Measurements from ENCODE around the gene CTDSP2. TPM values are rescaled to one million over a fixed set of nuclear protein-coding genes. Genes with fewer than 3 reads are reported as not detected.
A peak's percentile ranks its signal among the peaks of the same experiment; 100 is the strongest.

The CTDSP2 gene
- polyA plus RNA-seq, 6 donors from 2014 or later, result 44.3 to 65.3 (median 53.2) TPM

GRCh38 chr12:57772429-57773322, 73.9 kb downstream of the CTDSP2 start, which contains the start of gene EEF1AKMT3:
Gene EEF1AKMT3 (plus strand): TSS chr12:57772614. CDS start chr12:57772725, 111 bp downstream.
- peaks cover 19 to 25% (median 24%) of the 10 kb centered on the region in 3 donors for H3K4me1 Mint-ChIP-seq
- H3K27ac Mint-ChIP-seq, result peak within 1 kb of the TSS; percentile 88 to 99 (median 98)
- peaks cover 0 to 9% (median 1%) of the 10 kb centered on the region in 3 donors for H3K27me3 Mint-ChIP-seq
- DNase-seq (no peak), ATAC-seq (ENCODE audit: low read depth in 2 of 2) (no peak)
- H3K4me3 Mint-ChIP-seq, result peak within 1 kb of the TSS; percentile 94 to 100 (median 98)
- H3K9me3 Mint-ChIP-seq, result no peaks in the 10 kb centered on the region
- peaks cover 0 to 5% of the 10 kb centered on the region in 2 donors for H3K36me3 Mint-ChIP-seq

GRCh38 chr12:57771873-57772428, 74.6 kb downstream of the CTDSP2 start, which contains the start of gene METTL1:
Gene METTL1 (minus strand): TSS chr12:57772105. CDS start chr12:57772083, 22 bp downstream.
- ATAC-seq (ENCODE audit: low read depth in 2 of 2), result peak; percentile 86 to 89
- no peaks in the 10 kb centered on the region for H3K9me3 Mint-ChIP-seq

GRCh38 chr12:57771236-57771872, 75.2 kb downstream of the CTDSP2 start:
- no peak for DNase-seq
- Mint-ChIP-seq H3K27ac (peak overlapping the region; percentile 88 to 99 (median 98)), H3K4me3 (peak overlapping the region; percentile 94 to 100 (median 98)), H3K27me3 (peaks cover 6 to 23% (median 11%) of the 10 kb centered on the region in 3 donors), H3K4me1 (peaks cover 24 to 33% (median 29%) of the 10 kb centered on the region in 3 donors), H3K9me3 (no peaks in the 10 kb centered on the region), H3K36me3 (peaks cover 0 to 5% of the 10 kb centered on the region in 2 donors)
- peak; percentile 72 to 73 for ATAC-seq (ENCODE audit: low read depth in 2 of 2)

More at GRCh38 chr12:57771873-57772428, 74.6 kb downstream of the CTDSP2 start, which contains the start of gene METTL1:
- H3K27ac Mint-ChIP-seq, result peak within 1 kb of the TSS; percentile 88 to 99 (median 98)
- H3K4me1 Mint-ChIP-seq, result peaks cover 19 to 27% (median 24%) of the 10 kb centered on the region in 3 donors
- peaks cover under 1 to 17% (median 7%) of the 10 kb centered on the region in 3 donors for H3K27me3 Mint-ChIP-seq
- peaks cover 0 to 5% of the 10 kb centered on the region in 2 donors for H3K36me3 Mint-ChIP-seq
- peak; percentile 87 for DNase-seq
- peak within 1 kb of the TSS; percentile 94 to 100 (median 98) for H3K4me3 Mint-ChIP-seq

GRCh38 chr12:57770734-57771133, 75.8 kb downstream of the CTDSP2 start:
- H3K27ac Mint-ChIP-seq, result no peak overlapping the region
- H3K36me3 Mint-ChIP-seq, result peaks cover 0 to 5% of the 10 kb centered on the region in 2 donors
- ATAC-seq (ENCODE audit: low read depth in 2 of 2), result no peak
- H3K4me3 Mint-ChIP-seq, result peak overlapping the region; percentile 20 to 98 (median 62)
- H3K9me3 Mint-ChIP-seq, result no peaks in the 10 kb centered on the region
- H3K27me3 Mint-ChIP-seq, result peaks cover 12 to 26% (median 14%) of the 10 kb centered on the region in 3 donors
- no peak for DNase-seq
- peaks cover 29 to 36% (median 32%) of the 10 kb centered on the region in 3 donors for H3K4me1 Mint-ChIP-seq

Other genes starting within 250 kb of the CTDSP2 start
- gene DTX3, start 241.9 kb downstream of the CTDSP2 start, polyA plus RNA-seq (ENCODE audit: low read depth in 6 of 6), result under 1 TPM in 5 of 6 donors, not detected in 1; 0.16 to 0.53 (median 0.29) TPM
- not detected for gene ARHGEF25, start 235.3 kb downstream of the CTDSP2 start, polyA plus RNA-seq (ENCODE audit: low read depth in 6 of 6)
- not detected for gene B4GALNT1, start 213.5 kb downstream of the CTDSP2 start, polyA plus RNA-seq (ENCODE audit: low read depth in 6 of 6)
- 10 to 100 TPM; 72.0 to 87.9 (median 77.1) TPM for gene OS9, start 152.6 kb downstream of the CTDSP2 start, polyA plus RNA-seq (ENCODE audit: low read depth in 6 of 6)
- 1 to 10 TPM; 1.2 to 4.0 (median 2.1) TPM for gene AGAP2, start 108.0 kb downstream of the CTDSP2 start, polyA plus RNA-seq (ENCODE audit: low read depth in 6 of 6)
- gene TSPAN31, start 101.7 kb downstream of the CTDSP2 start, polyA plus RNA-seq (ENCODE audit: low read depth in 6 of 6), result 10 to 100 TPM; 48.3 to 82.1 (median 57.7) TPM
- gene CDK4, start 94.4 kb downstream of the CTDSP2 start, polyA plus RNA-seq (ENCODE audit: low read depth in 6 of 6), result 10 to 100 TPM; 63.2 to 99.0 (median 67.8) TPM
- 10 to 100 TPM; 10.9 to 21.0 (median 14.2) TPM for gene MARCHF9, start 91.6 kb downstream of the CTDSP2 start, polyA plus RNA-seq (ENCODE audit: low read depth in 6 of 6)
- under 1 TPM in 3 of 6 donors, not detected in 3; 0.09 to 0.58 (median 0.31) TPM for gene CYP27B1, start 79.7 kb downstream of the CTDSP2 start, polyA plus RNA-seq (ENCODE audit: low read depth in 6 of 6)
- gene METTL1, start 74.6 kb downstream of the CTDSP2 start, polyA plus RNA-seq (ENCODE audit: low read depth in 6 of 6), result 10 to 100 TPM in 4 of 6 donors, 1 to 10 TPM in 2; 6.9 to 13.2 (median 11.4) TPM
- gene EEF1AKMT3, start 74.1 kb downstream of the CTDSP2 start, polyA plus RNA-seq (ENCODE audit: low read depth in 6 of 6), result under 1 TPM in 4 of 6 donors, not detected in 2; 0.09 to 0.53 (median 0.47) TPM
- 10 to 100 TPM; 19.3 to 32.4 (median 27.7) TPM for gene TSFM, start 63.9 kb downstream of the CTDSP2 start, polyA plus RNA-seq (ENCODE audit: low read depth in 6 of 6)
- under 1 TPM in 4 of 6 donors, not detected in 2; 0.19 to 0.82 (median 0.48) TPM for gene AVIL, start 28.0 kb downstream of the CTDSP2 start, polyA plus RNA-seq (ENCODE audit: low read depth in 6 of 6)
- gene ATP23, start 94.8 kb upstream of the CTDSP2 start, polyA plus RNA-seq (ENCODE audit: low read depth in 6 of 6), result 10 to 100 TPM; 11.0 to 39.3 (median 22.4) TPM

All from naive B cell (primary cell).